PC-9 (cell line): Measurements from ENCODE around the gene AGAP1. TPM values are rescaled to one million over a fixed set of nuclear protein-coding genes. Genes with fewer than 3 reads are reported as not detected.

Experiments used
- BruUV-seq: library from RNA; stranded (reverse); fragments of 400-500 nt; replicated peaks from 2 replicates; lab custom pipeline; 2021; lab: Mats Ljungman, UMichigan
- CTCF ChIA-PET: fragments of 300-600 bp; sonication (Branson Sonifier 250); formaldehyde crosslinking; loops from one replicate; lab custom pipeline; 2022; ENCODE audit warnings: antibody characterized with exemption; lab: Charles Lee
- POLR2A ChIA-PET: fragments of 300-600 bp; sonication (Branson Sonifier 250); formaldehyde crosslinking; loops from one replicate; lab custom pipeline; 2022; ENCODE audit warnings: antibody characterized with exemption; ENCODE audit not compliant: unreplicated experiment; lab: Charles Lee
- DNase-seq, 2 experiments: peaks; one replicate each; pipeline versions ENCODE4 v3.0.0 to v3.0.0-alpha.2; 2015 to 2022; ENCODE audit warnings: mixed read lengths in 1 of 2
- H2AFZ ChIP-seq: fragments of 200-600 bp; sonication (generic); 2 replicates; pipeline ENCODE4 v1.8.1; 2017; ENCODE audit warnings: antibody characterized with exemption
- H3F3A ChIP-seq: fragments of 200-600 bp; sonication (generic); 2 replicates; pipeline ENCODE4 v1.8.1; 2017; ENCODE audit warnings: antibody characterized with exemption, mild to moderate bottlenecking, low read depth; ENCODE audit not compliant: insufficient read depth
- H3K27ac ChIP-seq: fragments of 200-600 bp; sonication (generic); 2 replicates; pipeline ENCODE4 v1.6.1; 2016; ENCODE audit warnings: mixed run types
- H3K27me3 ChIP-seq: fragments of 200-600 bp; sonication (generic); 2 replicates; pipeline ENCODE4 v1.6.1; 2016; ENCODE audit warnings: low read depth, mixed run types; ENCODE audit not compliant: insufficient read depth
- H3K36me3 ChIP-seq: fragments of 200-600 bp; sonication (generic); 2 replicates; pipeline ENCODE4 v1.6.1; 2016; ENCODE audit warnings: low read depth, mixed run types
- H3K4me1 ChIP-seq: fragments of 200-600 bp; sonication (generic); replicated peaks from 2 replicates; pipeline ENCODE4 v1.6.1; 2016; ENCODE audit warnings: mixed run types; ENCODE audit not compliant: insufficient read depth
- H3K4me2 ChIP-seq: fragments of 200-600 bp; sonication (generic); 2 replicates; pipeline ENCODE4 v1.6.1; 2017; ENCODE audit warnings: mixed run types
- H3K4me3 ChIP-seq: fragments of 200-600 bp; sonication (generic); 2 replicates; pipeline ENCODE4 v1.6.1; 2016; ENCODE audit warnings: mixed run types
- H3K79me2 ChIP-seq: fragments of 200-600 bp; sonication (generic); 2 replicates; pipeline ENCODE4 v1.6.1; 2017; ENCODE audit warnings: low read depth, mixed run types
- H3K9me2 ChIP-seq: fragments of 200-600 bp; sonication (generic); 2 replicates; pipeline ENCODE4 v1.8.1; 2017; ENCODE audit warnings: mild to moderate bottlenecking; ENCODE audit not compliant: insufficient read depth
- H3K9me3 ChIP-seq: fragments of 200-600 bp; sonication (generic); 2 replicates; pipeline ENCODE4 v1.8.1; 2016; ENCODE audit warnings: low read depth; ENCODE audit not compliant: insufficient read depth
- H4K20me1 ChIP-seq: fragments of 200-600 bp; sonication (generic); 2 replicates; pipeline ENCODE4 v1.8.1; 2017; ENCODE audit not compliant: insufficient read depth
- CTCF ChIP-seq: fragments of 200-600 bp; sonication (generic); conservative IDR thresholded peaks from 2 replicates; pipeline ENCODE4 v1.6.1; 2017; ENCODE audit warnings: mixed run types, antibody characterized with exemption, mild to moderate bottlenecking, moderate library complexity
- EZH2 ChIP-seq: fragments of 200-600 bp; sonication (generic); IDR thresholded peaks from 2 replicates; pipeline ENCODE4 v1.8.0; 2017; ENCODE audit warnings: antibody characterized with exemption, low read depth
- intact Hi-C: fragments of 100-400 bp; cut with micrococcal nuclease; formaldehyde crosslinking; loops from one replicate; pipeline ENCODE4 v1.10.0; 2022; ENCODE audit not compliant: unreplicated experiment
- total RNA-seq: library from RNA; stranded (reverse); gene quantifications from 2 replicates; pipeline ENCODE4 v1.2.3, GENCODE V29; 2021

AGAP1 gene
- total RNA-seq, 1 experiment from 2014 or later = 91.4 TPM

GRCh38 chr2:236172255-236173035 lies 678.6 kb downstream of the AGAP1 start:
- H3K4me2 ChIP-seq = no peak overlapping the region
- H3F3A ChIP-seq = peaks cover 12% of the 10 kb centered on the region; the same call in 1 of the 2 replicates
- no peak overlapping the region for H3K4me3 ChIP-seq
- H3K4me1 ChIP-seq = no peaks in the 10 kb centered on the region
- H4K20me1 ChIP-seq = no peaks in the 10 kb centered on the region
- H3K9me2 ChIP-seq = no peaks in the 10 kb centered on the region
- H3K27ac ChIP-seq = no peak overlapping the region
- H3K27me3 ChIP-seq = no peaks in the 10 kb centered on the region
- POLR2A ChIA-PET = no interaction called here
- no TSS peak for BruUV-seq
- CTCF ChIA-PET = no interaction called here
- no peak overlapping the region for H2AFZ ChIP-seq
- H3K79me2 ChIP-seq = no peaks in the 10 kb centered on the region
- intact Hi-C loops = no loop called here
- DNase-seq = no peak
- H3K36me3 ChIP-seq = no peaks in the 10 kb centered on the region
- H3K9me3 ChIP-seq = no peaks in the 10 kb centered on the region
- TF ChIP-seq CTCF (no peak), EZH2 (no peak)

GRCh38 chr2:236173036-236173728 lies 679.3 kb downstream of the AGAP1 start:
- Histone ChIP-seq H3K4me2 (no peak overlapping the region), H3F3A (peaks cover 12% of the 10 kb centered on the region; the same call in 1 of the 2 replicates), H3K4me1 (no peaks in the 10 kb centered on the region), H4K20me1 (no peaks in the 10 kb centered on the region), H3K27me3 (no peaks in the 10 kb centered on the region), H3K36me3 (no peaks in the 10 kb centered on the region), H3K27ac (no peak overlapping the region), H3K4me3 (no peak overlapping the region), H3K79me2 (no peaks in the 10 kb centered on the region), H2AFZ (no peak overlapping the region), H3K9me2 (no peaks in the 10 kb centered on the region), H3K9me3 (no peaks in the 10 kb centered on the region)
- intact Hi-C loops = no loop called here
- BruUV-seq = no TSS peak
- CTCF ChIA-PET = interaction anchor here (0.5 kb wide), 1 partner anchor 207 kb away, joined by 16 read pairs; no protein-coding TSS in a partner anchor
- POLR2A ChIA-PET = no interaction called here
- no peak for DNase-seq
- TF ChIP-seq EZH2 (no peak), CTCF (no peak)

GRCh38 chr2:236173729-236174607 lies 680.1 kb downstream of the AGAP1 start:
- TF ChIP-seq CTCF (no peak), EZH2 (no peak)
- H3K27me3 ChIP-seq = no peaks in the 10 kb centered on the region
- ChIA-PET POLR2A (no interaction called here), CTCF (interaction anchor here (0.5 kb wide), 1 partner anchor 208 kb away, joined by 16 read pairs; no protein-coding TSS in a partner anchor)
- H3K79me2 ChIP-seq = no peaks in the 10 kb centered on the region
- peaks cover 19% of the 10 kb centered on the region; the same call in 1 of the 2 replicates for H3F3A ChIP-seq
- H3K36me3 ChIP-seq = no peaks in the 10 kb centered on the region
- H3K4me3 ChIP-seq = no peak overlapping the region
- no peaks in the 10 kb centered on the region for H3K4me1 ChIP-seq
- intact Hi-C loops = no loop called here
- H3K27ac ChIP-seq = no peak overlapping the region
- H3K9me3 ChIP-seq = no peaks in the 10 kb centered on the region
- no peaks in the 10 kb centered on the region for H4K20me1 ChIP-seq
- no peaks in the 10 kb centered on the region for H3K9me2 ChIP-seq
- H3K4me2 ChIP-seq = no peak overlapping the region
- BruUV-seq = no TSS peak
- no peak for DNase-seq
- no peak overlapping the region for H2AFZ ChIP-seq
